Peyer's patch (tissue), 4 donors: ENCODE measurements around the gene TPM4. TPM values are rescaled to one million over a fixed set of nuclear protein-coding genes. Genes with fewer than 3 reads are reported as not detected.
A peak's percentile ranks its signal among the peaks of the same experiment; 100 is the strongest.

Experiments used
- DNase-seq, 3 donors: peaks; one replicate each; pipeline ENCODE4 v3.0.0-alpha.2; 2017 to 2019
- H3K27ac ChIP-seq, 4 donors: fragments of 200-600 bp; sonication (generic); one replicate each; pipeline ENCODE4 v1.5.1; 2016 to 2019
- H3K27me3 ChIP-seq, 2 donors: fragments of 200-600 bp; sonication (generic); one replicate each; pipeline ENCODE4 v1.5.1; 2019
- H3K36me3 ChIP-seq, 3 donors: fragments of 200-600 bp; sonication (generic); one replicate each; pipeline ENCODE4 v1.5.1; 2016 to 2019
- H3K4me1 ChIP-seq, 4 donors: fragments of 200-600 bp; sonication (generic); one replicate each; pipeline ENCODE4 v1.5.1; 2016 to 2019
- H3K4me3 ChIP-seq, 4 donors: fragments of 200-600 bp; sonication (generic); 1 replicate in 3 of 4; 2 replicates in 1 of 4; pipeline ENCODE4 v1.5.1; 2016 to 2019; ENCODE audit warnings: mild to moderate bottlenecking in 1 of 4
- H3K9me3 ChIP-seq, 4 donors: fragments of 200-600 bp; sonication (generic); one replicate each; pipeline ENCODE4 v1.5.1; 2016 to 2019; ENCODE audit warnings: mild to moderate bottlenecking in 1 of 4
- POLR2A ChIP-seq, 2 donors: fragments of 450-650 bp; IDR thresholded peaks; one replicate each; pipeline ENCODE4 v1.5.1; 2017; ENCODE audit warnings: antibody characterized with exemption in 2 of 2, mild to moderate bottlenecking in 2 of 2, moderate library complexity in 2 of 2
- total RNA-seq, 4 donors: library from RNA; depleted of rRNA; stranded (reverse); fragments of >200 nt; gene quantifications; one replicate each; pipeline ENCODE4 v1.1.0, GENCODE V29; 2016
- TF ChIP-seq, protein P1 (sequence below), 6 experiments: fragments of 450-650 bp in 4 of 6; fragments of 200-600 bp in 2 of 6; sonication (generic) in 1 of 6; IDR thresholded peaks; one replicate each; pipeline ENCODE4 v1.5.1; 2017 to 2019; ENCODE audit warnings: antibody characterized with exemption in 6 of 6, mild to moderate bottlenecking in 3 of 6, moderate library complexity in 1 of 6

The TPM4 gene
- total RNA-seq, 4 donors from 2014 or later: 125 to 423 (median 139) TPM

- peak overlapping the region in 3 of 4 donors; percentile 35 to 88 (median 87) for H3K27ac ChIP-seq
- H3K9me3 ChIP-seq: no peaks in the 10 kb centered on the region
- no peak for DNase-seq
- H3K36me3 ChIP-seq: no peaks in the 10 kb centered on the region
- no peaks in the 10 kb centered on the region for H3K27me3 ChIP-seq
- H3K4me1 ChIP-seq: peaks cover 0 to 12% (median 11%) of the 10 kb centered on the region in 4 donors
- TF ChIP-seq POLR2A (IDR thresholded peaks at IDR 0.05): no peak
- TF ChIP-seq, protein P1, sequence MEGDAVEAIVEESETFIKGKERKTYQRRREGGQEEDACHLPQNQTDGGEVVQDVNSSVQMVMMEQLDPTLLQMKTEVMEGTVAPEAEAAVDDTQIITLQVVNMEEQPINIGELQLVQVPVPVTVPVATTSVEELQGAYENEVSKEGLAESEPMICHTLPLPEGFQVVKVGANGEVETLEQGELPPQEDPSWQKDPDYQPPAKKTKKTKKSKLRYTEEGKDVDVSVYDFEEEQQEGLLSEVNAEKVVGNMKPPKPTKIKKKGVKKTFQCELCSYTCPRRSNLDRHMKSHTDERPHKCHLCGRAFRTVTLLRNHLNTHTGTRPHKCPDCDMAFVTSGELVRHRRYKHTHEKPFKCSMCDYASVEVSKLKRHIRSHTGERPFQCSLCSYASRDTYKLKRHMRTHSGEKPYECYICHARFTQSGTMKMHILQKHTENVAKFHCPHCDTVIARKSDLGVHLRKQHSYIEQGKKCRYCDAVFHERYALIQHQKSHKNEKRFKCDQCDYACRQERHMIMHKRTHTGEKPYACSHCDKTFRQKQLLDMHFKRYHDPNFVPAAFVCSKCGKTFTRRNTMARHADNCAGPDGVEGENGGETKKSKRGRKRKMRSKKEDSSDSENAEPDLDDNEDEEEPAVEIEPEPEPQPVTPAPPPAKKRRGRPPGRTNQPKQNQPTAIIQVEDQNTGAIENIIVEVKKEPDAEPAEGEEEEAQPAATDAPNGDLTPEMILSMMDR (IDR thresholded peaks at IDR 0.05): no peak
- H3K4me3 ChIP-seq: no peak overlapping the region
Observed at GRCh38 chr19:16142032-16142580, 65.8 kb downstream of the TPM4 start.

DNA sequence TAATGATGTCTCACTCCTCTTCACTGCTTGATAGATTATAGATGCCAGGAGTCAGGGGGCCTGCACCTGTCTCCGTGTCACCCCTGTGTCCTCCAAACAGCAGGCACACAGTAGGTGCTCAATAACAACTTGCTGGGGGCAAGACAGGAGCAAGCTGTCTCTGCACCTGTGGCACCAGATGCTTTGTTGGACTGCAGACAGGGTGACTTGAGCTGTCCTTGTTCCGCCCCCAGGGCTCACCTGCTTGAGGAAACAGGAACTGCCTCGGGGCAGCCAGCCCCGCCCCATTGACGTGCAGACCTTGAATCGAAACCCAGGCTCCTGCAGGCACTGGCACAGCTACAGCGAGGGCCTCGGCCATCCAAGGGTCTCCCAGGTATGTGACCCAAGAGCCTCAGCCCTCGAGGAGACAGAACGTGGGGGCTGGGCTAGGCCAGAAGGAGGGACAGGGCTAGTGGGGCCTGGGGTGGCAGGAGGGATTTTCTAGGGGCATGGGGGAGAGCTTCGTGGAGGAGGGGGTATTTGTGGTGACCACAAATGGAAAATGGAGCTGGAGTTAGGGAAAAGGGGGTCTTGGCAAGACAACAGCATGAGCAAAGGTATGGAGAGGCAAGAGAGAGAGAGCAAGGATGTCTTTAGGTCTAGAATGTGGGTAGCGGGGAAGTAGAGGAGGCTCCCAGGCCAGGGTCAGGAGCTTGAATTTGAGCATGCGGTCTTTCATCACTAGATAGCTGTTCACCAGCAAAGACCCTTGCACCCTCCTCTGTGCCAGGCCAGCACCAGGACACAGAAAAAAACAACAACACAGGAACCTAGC lies 67.3 kb downstream of the TPM4 start, which contains the start of gene HSH2D:
HSH2D (plus strand) TSS at position 287 of the 817 bp plus-strand sequence. CDS start 5,066 bp downstream, outside the sequence.
- no peaks in the 10 kb centered on the region for H3K27me3 ChIP-seq
- no peaks in the 10 kb centered on the region for H3K9me3 ChIP-seq
- TF ChIP-seq, protein P1 (IDR thresholded peaks at IDR 0.05): peak in 3 of 6 experiments; percentile 27 to 44 (median 35)
- TF ChIP-seq POLR2A (IDR thresholded peaks at IDR 0.05): peak; percentile 76 to 89
- peak; percentile 93 to 98 (median 98) for DNase-seq
- H3K36me3 ChIP-seq: peaks cover 0 to 5% (median 0%) of the 10 kb centered on the region in 3 donors
- H3K4me3 ChIP-seq: peak within 1 kb of the TSS; percentile 47 to 59 (median 53)
- H3K27ac ChIP-seq: peak within 1 kb of the TSS; percentile 81 to 92 (median 88)
- H3K4me1 ChIP-seq: peaks cover 0 to 22% (median 11%) of the 10 kb centered on the region in 4 donors

DNA sequence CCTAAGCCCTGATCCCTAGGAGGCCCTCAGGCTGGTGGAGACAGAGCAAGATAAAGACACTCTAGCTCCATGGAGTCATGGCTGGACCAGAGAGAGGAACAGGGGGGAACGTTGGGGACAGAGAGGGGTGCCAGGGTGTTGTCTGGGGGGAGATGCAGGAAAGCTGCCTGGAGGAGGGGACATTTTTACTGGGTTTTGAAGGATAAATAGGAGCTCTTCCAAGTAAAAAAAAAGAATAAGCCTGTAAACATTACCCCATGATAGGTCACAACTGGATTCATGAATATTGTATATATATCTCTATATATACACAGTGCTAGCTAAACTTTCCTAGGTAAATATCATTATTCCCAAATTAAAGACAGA lies 67.9 kb downstream of the TPM4 start:
- Histone ChIP-seq H3K4me1 (peaks cover 0 to 28% (median 14%) of the 10 kb centered on the region in 4 donors), H3K36me3 (peaks cover 0 to 11% (median 0%) of the 10 kb centered on the region in 3 donors), H3K9me3 (no peaks in the 10 kb centered on the region), H3K27me3 (no peaks in the 10 kb centered on the region), H3K27ac (peak overlapping the region; percentile 81 to 92 (median 88)), H3K4me3 (peak overlapping the region; percentile 47 to 59 (median 53))
- DNase-seq: no peak
- no peak for TF ChIP-seq POLR2A (IDR thresholded peaks at IDR 0.05)
- TF ChIP-seq, protein P1 (IDR thresholded peaks at IDR 0.05): no peak

- H3K4me1 ChIP-seq: peaks cover 0 to 34% (median 15%) of the 10 kb centered on the region in 4 donors
- TF ChIP-seq, protein P1 (IDR thresholded peaks at IDR 0.05): no peak
- no peak for TF ChIP-seq POLR2A (IDR thresholded peaks at IDR 0.05)
- no peaks in the 10 kb centered on the region for H3K9me3 ChIP-seq
- no peak for DNase-seq
- peak overlapping the region in 1 of 4 donors; percentile 88 for H3K27ac ChIP-seq
- no peak overlapping the region for H3K4me3 ChIP-seq
- peaks cover 0 to 18% (median 0%) of the 10 kb centered on the region in 3 donors for H3K36me3 ChIP-seq
- no peaks in the 10 kb centered on the region for H3K27me3 ChIP-seq
Observed at GRCh38 chr19:16146112-16146511, 69.8 kb downstream of the TPM4 start.

GRCh38 chr19:16148443-16149229 lies 72.3 kb downstream of the TPM4 start:
- Histone ChIP-seq H3K9me3 (no peaks in the 10 kb centered on the region), H3K27ac (peak overlapping the region in 3 of 4 donors; percentile 25 to 88 (median 40))
- TF ChIP-seq POLR2A (IDR thresholded peaks at IDR 0.05): no peak
- TF ChIP-seq, protein P1 (IDR thresholded peaks at IDR 0.05): no peak

More at GRCh38 chr19:16148443-16149229, 72.3 kb downstream of the TPM4 start:
- Histone ChIP-seq H3K4me1 (peaks cover 0 to 24% (median 10%) of the 10 kb centered on the region in 4 donors), H3K36me3 (peaks cover 0 to 31% (median 4%) of the 10 kb centered on the region in 3 donors), H3K4me3 (no peak overlapping the region), H3K27me3 (no peaks in the 10 kb centered on the region)
- DNase-seq: no peak
